Activated CD8-positive, alpha-beta memory T cell treated with anti-CD3 and anti-CD28 coated beads for 48 hours (primary cell): ENCODE measurements around the gene FBXL5.

Source experiments
- DNase-seq, 3 experiments: peaks; one replicate each; pipeline ENCODE4 v3.0.0-alpha.2; 2020; ENCODE audit warnings: low read depth in 2 of 3, low spot score in 2 of 3

FBXL5 gene

DNA sequence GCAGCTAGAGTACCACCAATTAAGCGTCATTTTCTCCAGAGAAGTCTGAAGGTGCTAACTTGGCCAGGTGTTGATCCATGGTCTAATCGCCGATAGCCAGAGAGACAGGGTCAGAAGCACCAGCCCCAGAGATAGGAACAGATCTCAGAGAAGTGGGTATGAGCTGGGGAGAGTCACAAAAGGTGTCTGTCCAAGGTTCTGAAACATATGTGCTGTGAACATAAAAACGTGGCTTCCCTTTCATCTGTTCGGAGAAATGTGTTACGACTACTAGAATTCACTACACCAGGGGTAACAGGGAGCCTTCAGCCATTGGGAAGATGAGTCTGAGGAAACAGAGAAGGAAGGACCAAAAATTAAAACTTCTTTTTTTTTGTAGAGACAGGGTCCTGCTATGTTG lies 91.3 kb downstream of the FBXL5 start:
- DNase-seq, result no peak

DNA sequence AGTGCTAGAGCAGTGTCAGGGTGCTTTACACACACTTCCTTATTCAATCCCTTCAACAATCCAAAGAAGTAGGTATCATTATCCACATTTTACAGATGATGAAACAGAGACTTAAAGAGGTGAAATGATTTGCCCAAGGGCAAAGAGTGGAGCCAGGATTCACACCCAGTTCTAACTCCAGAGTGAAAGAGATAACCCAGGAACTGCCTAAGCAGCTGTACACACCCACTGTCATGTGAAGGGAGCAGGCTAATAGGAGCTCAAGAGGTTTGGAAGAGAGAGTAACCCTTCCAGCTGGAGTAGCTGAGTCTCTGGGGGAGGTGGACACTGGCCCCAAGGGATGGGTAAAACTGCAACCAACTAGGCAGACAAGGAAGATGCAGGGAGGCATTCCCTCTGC lies 92.5 kb downstream of the FBXL5 start:
- no peak for DNase-seq

DNA sequence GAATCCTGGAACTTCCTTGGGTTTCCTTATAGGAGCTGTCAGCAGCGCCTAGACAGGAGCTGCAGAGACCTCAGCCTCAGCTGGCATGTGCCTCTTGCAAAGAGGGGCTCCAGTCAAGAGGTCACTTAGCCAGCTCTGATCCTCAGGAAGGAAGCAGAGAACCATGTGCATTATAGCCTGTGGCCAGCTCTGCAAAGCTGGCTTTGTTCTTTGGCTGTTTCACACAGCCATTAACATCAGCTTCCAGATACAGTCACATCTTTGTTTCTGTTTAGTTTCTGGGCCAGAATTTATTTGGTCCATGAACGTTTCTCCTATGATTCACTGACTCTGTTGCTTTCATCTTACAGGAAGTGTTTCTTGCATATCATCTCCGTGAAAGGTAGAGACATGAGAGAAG lies 93.0 kb downstream of the FBXL5 start:
- DNase-seq, result no peak

DNA sequence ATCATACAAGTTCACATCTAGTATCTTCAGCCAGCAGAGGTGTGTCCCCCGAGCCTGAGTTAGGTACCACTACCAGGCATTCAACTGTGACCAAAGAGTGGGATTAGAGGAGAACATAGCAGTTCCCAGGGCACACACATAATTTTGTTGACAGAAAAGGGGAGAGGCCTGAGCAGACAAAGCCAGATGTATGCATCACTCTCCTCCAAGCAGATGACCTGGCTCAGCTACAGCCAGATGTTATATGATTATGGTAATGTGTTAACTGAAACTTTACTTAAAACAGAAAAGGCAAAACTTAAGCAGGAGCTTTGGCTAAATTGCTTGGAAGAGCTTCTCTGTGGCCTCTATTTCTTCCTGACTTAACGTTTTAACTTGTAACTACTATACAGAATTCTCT lies 96.6 kb downstream of the FBXL5 start:
- no peak for DNase-seq

DNA sequence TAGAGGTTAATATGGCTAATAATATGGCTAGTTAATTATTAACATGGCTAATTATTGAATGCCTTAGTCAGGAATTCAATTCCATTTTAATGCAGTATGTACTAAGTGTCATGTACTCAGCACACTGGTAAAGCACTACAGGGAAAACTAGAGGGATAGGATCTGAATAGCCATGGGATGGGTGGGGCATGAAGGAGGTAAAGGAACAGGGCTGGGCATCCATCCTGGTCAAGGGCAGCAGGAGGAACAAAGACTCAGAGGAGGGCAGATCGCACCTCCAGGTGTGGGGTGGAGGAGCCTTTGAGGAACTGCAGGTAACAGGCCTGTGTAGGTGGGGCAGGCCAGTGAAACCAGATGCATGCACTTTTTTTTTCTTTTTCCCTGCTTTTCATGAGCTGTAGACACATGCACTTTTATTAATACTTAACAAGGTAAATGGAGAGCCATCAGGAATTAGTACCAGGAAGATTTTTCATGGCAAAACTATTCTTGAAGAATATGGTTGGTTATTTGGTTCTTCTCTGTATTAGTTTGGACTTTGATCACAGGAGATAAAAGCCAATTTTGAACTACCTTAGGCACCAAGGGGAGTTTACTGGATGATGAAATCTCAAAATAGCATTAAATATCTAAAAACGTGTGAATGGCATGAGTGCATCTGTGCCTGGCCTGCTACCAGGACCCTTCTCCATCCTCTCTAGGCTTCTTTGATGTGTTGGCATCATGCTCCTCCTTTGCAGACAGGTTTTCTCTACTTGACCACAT lies 97.2 kb downstream of the FBXL5 start:
- no peak for DNase-seq

DNA sequence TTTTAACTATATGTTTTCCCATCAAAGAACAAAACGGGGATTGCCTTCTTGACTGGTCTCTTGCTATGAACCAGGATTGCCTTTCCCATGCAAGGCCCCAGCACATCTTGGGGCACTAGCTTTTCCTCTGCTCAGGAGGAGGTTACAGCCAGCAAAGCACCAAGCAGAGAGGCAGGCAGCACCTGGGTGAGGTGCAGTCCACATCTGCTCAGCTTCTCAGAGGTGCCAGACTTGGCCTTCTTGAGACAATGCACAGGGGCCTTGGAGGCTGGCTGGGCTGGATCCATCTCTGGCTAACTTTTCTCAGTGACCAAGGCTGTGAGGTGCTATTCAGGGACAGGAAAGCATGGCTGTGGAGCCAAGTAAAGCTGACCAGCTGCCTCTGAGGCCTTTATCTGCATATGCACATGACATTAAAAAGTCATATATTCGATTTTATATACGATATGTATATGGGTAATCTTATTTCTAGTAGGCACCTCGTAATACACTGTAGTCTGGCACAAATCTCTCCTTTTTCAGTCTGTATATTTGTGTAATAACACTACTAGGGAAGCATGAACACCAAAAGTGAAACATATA lies 98.6 kb downstream of the FBXL5 start:
- no peak for DNase-seq
